HepG2 (cell line): ENCODE data around the gene MAJIN. TPM values are rescaled to one million over a fixed set of nuclear protein-coding genes. Genes with fewer than 3 reads are reported as not detected.

Experiments used
- AGO2 ChIP-seq: fragments of 200-400 bp; formaldehyde crosslinking; optimal IDR thresholded peaks from 2 replicates; pipeline ENCODE3; 2017; ENCODE audit warnings: mild to moderate bottlenecking, low read depth, low read length, moderate library complexity
- BCL3 ChIP-seq: sonication (generic); formaldehyde crosslinking; IDR thresholded peaks from 2 replicates; pipeline ENCODE4 v1.5.1; 2020; ENCODE audit warnings: mild to moderate bottlenecking, missing genetic modification reagents, moderate library complexity
- DRAP1 ChIP-seq: IDR thresholded peaks from 2 replicates; pipeline ENCODE4 v1.6.1; 2016; ENCODE audit warnings: missing genetic modification reagents, missing compliant biosample characterization
- FOXA3 ChIP-seq: IDR thresholded peaks from 2 replicates; pipeline ENCODE4 v1.6.1; 2016; ENCODE audit warnings: missing genetic modification reagents, missing compliant biosample characterization
- GTF3A ChIP-seq: sonication (generic); formaldehyde crosslinking; conservative IDR thresholded peaks from 2 replicates; pipeline ENCODE4 v1.4.0; 2020; ENCODE audit warnings: mild to moderate bottlenecking, missing genetic modification reagents
- HNRNPUL1 ChIP-seq: fragments of 200-400 bp; formaldehyde crosslinking; IDR thresholded peaks from 2 replicates; pipeline ENCODE4 v1.6.1; 2017; ENCODE audit warnings: low read depth, mild to moderate bottlenecking, low read length, moderate library complexity
- MEF2D ChIP-seq: sonication (generic); formaldehyde crosslinking; IDR thresholded peaks from 2 replicates; pipeline ENCODE4 v1.5.1; 2020; ENCODE audit warnings: mild to moderate bottlenecking, missing genetic modification reagents
- PAF1 ChIP-seq: IDR thresholded peaks from 2 replicates; pipeline ENCODE4 v1.6.1; 2016; ENCODE audit warnings: missing genetic modification reagents, missing compliant biosample characterization
- RAD21 ChIP-seq: fragments of 450-650 bp; formaldehyde crosslinking; IDR thresholded peaks from 2 replicates; pipeline ENCODE4 v1.5.0; 2020; ENCODE audit warnings: mild to moderate bottlenecking
- RFX1 ChIP-seq: fragments of 450-650 bp; IDR thresholded peaks from 2 replicates; pipeline ENCODE4 v1.6.1; 2017
- SATB2 ChIP-seq: sonication (generic); formaldehyde crosslinking; IDR thresholded peaks from 2 replicates; pipeline ENCODE4 v1.5.0; 2020; ENCODE audit warnings: missing genetic modification reagents
- SNAI1 ChIP-seq: sonication (generic); formaldehyde crosslinking; IDR thresholded peaks from 2 replicates; pipeline ENCODE4 v1.5.0; 2020; ENCODE audit warnings: mild to moderate bottlenecking, missing genetic modification reagents, borderline replicate concordance
- SNAPC2 ChIP-seq: sonication (generic); formaldehyde crosslinking; IDR thresholded peaks from 2 replicates; pipeline ENCODE4 v1.8.1; 2022; ENCODE audit warnings: mild to moderate bottlenecking, missing genetic modification reagents
- TBX3 ChIP-seq: fragments of 450-650 bp; IDR thresholded peaks from 2 replicates; pipeline ENCODE4 v1.6.1; 2017; ENCODE audit warnings: antibody characterized with exemption, mild to moderate bottlenecking, inconsistent platforms, borderline replicate concordance
- TFDP2 ChIP-seq: sonication (generic); formaldehyde crosslinking; IDR thresholded peaks from 2 replicates; pipeline ENCODE4 v1.4.0; 2020; ENCODE audit warnings: missing genetic modification reagents
- YEATS4 ChIP-seq: sonication (generic); formaldehyde crosslinking; IDR thresholded peaks from 2 replicates; pipeline ENCODE4 v1.4.0; 2020; ENCODE audit warnings: missing genetic modification reagents, borderline replicate concordance
- ZBTB4 ChIP-seq: sonication (generic); formaldehyde crosslinking; IDR thresholded peaks from 2 replicates; pipeline ENCODE4 v1.4.0; 2020; ENCODE audit warnings: missing genetic modification reagents, mild to moderate bottlenecking, borderline replicate concordance
- ZNF275 ChIP-seq: sonication (generic); formaldehyde crosslinking; IDR thresholded peaks from 2 replicates; pipeline ENCODE4 v1.8.0; 2022; ENCODE audit warnings: missing genetic modification reagents, mild to moderate bottlenecking, inconsistent platforms, borderline replicate concordance
- ZNF570 ChIP-seq: sonication (generic); formaldehyde crosslinking; IDR thresholded peaks from 2 replicates; pipeline ENCODE4 v1.4.0; 2020; ENCODE audit warnings: mild to moderate bottlenecking, missing genetic modification reagents, borderline replicate concordance
- ZNF598 ChIP-seq: sonication (generic); formaldehyde crosslinking; IDR thresholded peaks from 2 replicates; pipeline ENCODE4 v1.5.1; 2020; ENCODE audit warnings: mild to moderate bottlenecking, missing genetic modification reagents, borderline replicate concordance
- ZNF713 ChIP-seq: sonication (generic); formaldehyde crosslinking; IDR thresholded peaks from 2 replicates; pipeline ENCODE4 v1.4.0; 2020; ENCODE audit warnings: mild to moderate bottlenecking, missing genetic modification reagents
- ZSCAN21 ChIP-seq: sonication (generic); formaldehyde crosslinking; IDR thresholded peaks from 2 replicates; pipeline ENCODE4 v1.8.0; 2022; ENCODE audit warnings: mild to moderate bottlenecking, missing genetic modification reagents, moderate library complexity, borderline replicate concordance
- polyA plus RNA-seq, 8 experiments: library from polyadenylated mRNA; depleted of rRNA in 3 of 8; stranded (reverse) in 7 of 8; unstranded in 1 of 8; fragments of >200 nt; fragmentation: Illumina TruSeq in 4 of 8; extraction: Trizol in 4 of 8; gene quantifications; 2 replicates each; pipeline versions ENCODE4 v1.2.1 to v1.2.3, GENCODE V29; 2011 to 2016; ENCODE audit warnings: low read depth in 4 of 8, missing spikeins in 1 of 8, mixed read lengths in 1 of 8; ENCODE audit not compliant: insufficient read depth in 1 of 8
- total RNA-seq, 5 experiments: library from RNA; depleted of rRNA; stranded (reverse); fragments of >200 nt; fragmentation: Illumina TruSeq; extraction: Trizol; gene quantifications; 2 replicates each; pipeline ENCODE4 v1.2.3, GENCODE V29; 2016; ENCODE audit warnings: low read depth in 1 of 5
- TF ChIP-seq, protein P1 (sequence below): sonication (generic); formaldehyde crosslinking; IDR thresholded peaks from 2 replicates; pipeline ENCODE4 v1.4.0; 2020; ENCODE audit warnings: mild to moderate bottlenecking, missing genetic modification reagents

MAJIN gene
- total and polyA plus RNA-seq, 2 of the 13 experiments (the other 11 are each of a cell fraction or from before 2014, with no cell fraction given) = not detected

DNA sequence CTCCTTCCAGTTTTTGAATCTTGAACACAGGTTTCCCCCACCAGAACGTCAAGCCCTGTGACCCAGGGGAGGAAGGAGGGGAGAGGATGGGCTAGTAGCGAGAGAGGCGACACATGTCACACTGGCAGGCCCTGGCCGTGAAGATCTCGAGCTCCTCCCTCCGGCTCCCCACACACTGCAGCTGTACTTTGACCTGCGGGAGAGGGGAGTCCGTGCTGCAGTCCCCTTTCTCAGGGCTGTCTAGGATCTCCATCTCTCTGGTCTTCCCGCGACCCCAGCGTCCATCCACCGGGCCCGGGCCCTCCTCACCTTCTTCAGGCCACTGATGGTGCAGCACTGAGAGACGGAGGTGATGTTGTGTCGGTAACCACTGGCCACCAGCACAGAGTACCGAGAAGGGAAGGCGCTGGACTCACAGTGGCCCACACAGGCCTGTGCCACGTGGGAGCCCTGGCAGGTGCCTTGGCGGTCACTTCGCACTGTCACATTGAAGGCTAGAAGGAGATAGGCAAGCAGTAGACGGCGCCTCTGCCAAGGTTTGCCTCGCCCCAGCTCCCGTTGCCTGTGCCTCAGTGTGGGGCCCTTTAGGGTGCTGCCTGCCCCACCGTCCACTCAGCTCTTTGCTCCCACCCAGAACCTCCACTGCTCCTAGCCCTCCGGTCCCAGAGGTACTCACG lies 37.1 kb downstream of the MAJIN start (continued):
- peak; percentile 72; the same call in 1 of the 2 replicates for TF ChIP-seq BCL3 (CRISPR knock-in tag)
- TF ChIP-seq RFX1 = no peak
- no peak for TF ChIP-seq SATB2 (CRISPR knock-in tag)
- no peak for TF ChIP-seq ZNF570 (CRISPR knock-in tag)
- no peak for TF ChIP-seq ZSCAN21 (CRISPR knock-in tag)
- TF ChIP-seq RAD21 = peak; percentile 59; the same call in 1 of the 2 replicates
- peak; percentile 44; the same call in 1 of the 2 replicates for TF ChIP-seq DRAP1
- TF ChIP-seq ZNF598 (CRISPR knock-in tag) = peak; percentile 81; the same call in 1 of the 2 replicates
- TF ChIP-seq TFDP2 (CRISPR knock-in tag) = peak; percentile 37; the same call in 1 of the 2 replicates
- no peak for TF ChIP-seq PAF1
- no peak for TF ChIP-seq ZNF713 (CRISPR knock-in tag)
- no peak for TF ChIP-seq SNAPC2 (CRISPR knock-in tag)
- TF ChIP-seq FOXA3 (CRISPR knock-in tag) = no peak
- peak; percentile 66 for TF ChIP-seq YEATS4 (CRISPR knock-in tag)
- TF ChIP-seq MEF2D (CRISPR knock-in tag) = no peak
- no peak for TF ChIP-seq GTF3A (CRISPR knock-in tag)
- no peak for TF ChIP-seq ZNF275
- no peak for TF ChIP-seq HNRNPUL1
- TF ChIP-seq TBX3 = no peak
- no peak for TF ChIP-seq SNAI1
- peak; percentile 49 for TF ChIP-seq AGO2
- no peak for TF ChIP-seq ZBTB4 (CRISPR knock-in tag)
- TF ChIP-seq, protein P1, sequence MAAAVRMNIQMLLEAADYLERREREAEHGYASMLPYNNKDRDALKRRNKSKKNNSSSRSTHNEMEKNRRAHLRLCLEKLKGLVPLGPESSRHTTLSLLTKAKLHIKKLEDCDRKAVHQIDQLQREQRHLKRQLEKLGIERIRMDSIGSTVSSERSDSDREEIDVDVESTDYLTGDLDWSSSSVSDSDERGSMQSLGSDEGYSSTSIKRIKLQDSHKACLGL = no peak
